Breast epithelium (tissue), 4 donors: ENCODE data around the gene IGSF21. TPM values are rescaled to one million over a fixed set of nuclear protein-coding genes. Genes with fewer than 3 reads are reported as not detected.

Experiments
- DNase-seq, 2 donors: peaks; one replicate each; pipeline ENCODE4 v3.0.0-alpha.2; 2019; ENCODE audit warnings: low spot score in 2 of 2
- H3K27ac ChIP-seq, 2 donors: fragments of 200-600 bp; sonication (generic) in 1 of 2; one replicate each; pipeline ENCODE4 v1.5.1; 2016 to 2019; ENCODE audit warnings: mild to moderate bottlenecking in 1 of 2
- H3K27me3 ChIP-seq, 2 donors: fragments of 200-600 bp; sonication (generic) in 1 of 2; one replicate each; pipeline versions ENCODE4 v1.5.1 to v1.6.0; 2017 to 2019; ENCODE audit warnings: control low read depth in 1 of 2, mild to moderate bottlenecking in 1 of 2
- H3K36me3 ChIP-seq: fragments of 200-600 bp; one replicate; pipeline ENCODE4 v1.5.1; 2019
- H3K4me1 ChIP-seq, 2 donors: fragments of 200-600 bp; sonication (generic); one replicate each; pipeline ENCODE4 v1.5.1; 2016 to 2019; ENCODE audit warnings: control low read depth in 1 of 2
- H3K4me3 ChIP-seq, 3 donors: fragments of 200-600 bp; sonication (generic); 1 replicate in 2 of 3; 2 replicates in 1 of 3; pipeline ENCODE4 v1.5.1; 2016 to 2019; ENCODE audit warnings: mild to moderate bottlenecking in 3 of 3, moderate library complexity in 2 of 3
- H3K9me3 ChIP-seq, 2 donors: fragments of 200-600 bp; sonication (generic) in 1 of 2; one replicate each; pipeline ENCODE4 v1.5.1; 2016 to 2019; ENCODE audit warnings: control low read depth in 1 of 2
- CTCF ChIP-seq, 3 donors: fragments of 450-650 bp; IDR thresholded peaks; one replicate each; pipeline ENCODE4 v1.5.1; 2016 to 2017; ENCODE audit warnings: antibody characterized with exemption in 3 of 3, mild to moderate bottlenecking in 3 of 3, moderate library complexity in 3 of 3
- POLR2A ChIP-seq: fragments of 450-650 bp; IDR thresholded peaks from one replicate; pipeline ENCODE4 v1.6.1; 2016; ENCODE audit warnings: antibody characterized with exemption, mild to moderate bottlenecking, moderate library complexity
- POLR2AphosphoS5 ChIP-seq, 3 donors: sonication (generic); formaldehyde crosslinking; IDR thresholded peaks; one replicate each; pipeline ENCODE4 v1.6.1; 2017; ENCODE audit warnings: antibody characterized with exemption in 3 of 3
- intact Hi-C: fragments of 100-400 bp; cut with DNase I; formaldehyde crosslinking; loops from one replicate; pipeline ENCODE4 v1.15.1; 2023; ENCODE audit warnings: low total_unique reads
- total RNA-seq, 3 donors: library from RNA; depleted of rRNA; stranded (reverse); fragments of >200 nt; gene quantifications; one replicate each; pipeline ENCODE4 v1.1.0, GENCODE V29; 2016

IGSF21 gene
- total RNA-seq, 3 donors from 2014 or later: 4.8 to 9.5 (median 4.8) TPM

DNA sequence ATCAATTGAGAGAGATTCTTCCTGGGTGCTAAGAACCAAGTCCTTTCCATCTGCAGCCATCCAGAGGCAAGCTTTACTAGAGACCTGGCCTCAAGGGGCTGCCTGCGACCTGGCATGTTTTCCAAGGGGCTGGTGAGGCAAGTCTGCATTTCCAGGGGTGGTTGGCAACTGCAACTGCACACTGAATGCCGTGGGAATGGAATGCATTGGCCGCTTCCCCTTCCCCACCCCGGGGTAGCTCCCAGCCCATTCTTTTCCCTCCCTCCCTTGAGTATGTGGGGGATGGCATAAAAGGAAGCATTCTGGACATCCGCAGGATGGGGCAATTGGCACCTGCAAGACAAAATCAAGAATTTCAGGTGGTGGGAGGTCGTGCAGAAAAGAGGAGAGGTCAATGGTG lies 155.1 kb downstream of the IGSF21 start:
- peaks cover 0 to 38% of the 10 kb centered on the region in 2 donors for H3K27me3 ChIP-seq
- intact Hi-C loops: no loop called here
- H3K4me3 ChIP-seq: no peak overlapping the region
- TF ChIP-seq POLR2AphosphoS5 (IDR thresholded peaks at IDR 0.05) (no peak), POLR2A (no peak), CTCF (IDR thresholded peaks at IDR 0.05) (no peak)
- H3K4me1 ChIP-seq: no peaks in the 10 kb centered on the region
- H3K9me3 ChIP-seq: no peaks in the 10 kb centered on the region
- no peak for DNase-seq
- no peak overlapping the region for H3K27ac ChIP-seq
- no peaks in the 10 kb centered on the region for H3K36me3 ChIP-seq

DNA sequence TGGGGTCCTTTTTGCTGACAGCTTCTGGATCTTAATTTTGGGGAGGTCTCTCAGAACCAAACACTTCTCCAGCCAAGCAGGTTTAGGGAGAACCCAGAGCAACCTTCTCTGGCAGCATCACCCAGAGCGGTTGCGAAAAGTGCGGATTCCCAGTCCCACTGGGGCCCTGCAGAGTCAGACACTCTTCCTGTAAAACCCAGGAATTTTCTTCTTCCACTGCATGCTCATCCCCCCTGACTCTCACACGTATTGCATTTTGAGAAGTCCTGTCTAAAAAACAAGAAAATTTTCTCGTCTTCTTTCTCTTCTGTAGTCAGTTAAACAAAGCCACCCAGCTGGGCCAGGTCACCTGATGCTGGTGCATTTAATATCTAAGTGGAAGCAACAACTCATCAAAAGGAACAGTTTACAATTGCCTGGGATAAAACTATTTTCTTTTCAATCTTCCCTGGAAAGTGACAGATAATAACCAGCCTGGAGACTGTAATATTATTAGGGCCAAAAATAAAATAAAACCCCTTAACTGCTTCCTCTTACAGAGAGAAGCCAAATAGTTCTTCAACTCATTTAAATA lies 156.0 kb downstream of the IGSF21 start:
- Histone ChIP-seq H3K4me1 (no peaks in the 10 kb centered on the region), H3K9me3 (no peaks in the 10 kb centered on the region), H3K4me3 (no peak overlapping the region), H3K36me3 (no peaks in the 10 kb centered on the region), H3K27ac (no peak overlapping the region), H3K27me3 (peaks cover 0 to 34% of the 10 kb centered on the region in 2 donors)
- intact Hi-C loops: no loop called here
- TF ChIP-seq CTCF (IDR thresholded peaks at IDR 0.05): no peak
- TF ChIP-seq POLR2A: no peak
- no peak for TF ChIP-seq POLR2AphosphoS5 (IDR thresholded peaks at IDR 0.05)
- no peak for DNase-seq

DNA sequence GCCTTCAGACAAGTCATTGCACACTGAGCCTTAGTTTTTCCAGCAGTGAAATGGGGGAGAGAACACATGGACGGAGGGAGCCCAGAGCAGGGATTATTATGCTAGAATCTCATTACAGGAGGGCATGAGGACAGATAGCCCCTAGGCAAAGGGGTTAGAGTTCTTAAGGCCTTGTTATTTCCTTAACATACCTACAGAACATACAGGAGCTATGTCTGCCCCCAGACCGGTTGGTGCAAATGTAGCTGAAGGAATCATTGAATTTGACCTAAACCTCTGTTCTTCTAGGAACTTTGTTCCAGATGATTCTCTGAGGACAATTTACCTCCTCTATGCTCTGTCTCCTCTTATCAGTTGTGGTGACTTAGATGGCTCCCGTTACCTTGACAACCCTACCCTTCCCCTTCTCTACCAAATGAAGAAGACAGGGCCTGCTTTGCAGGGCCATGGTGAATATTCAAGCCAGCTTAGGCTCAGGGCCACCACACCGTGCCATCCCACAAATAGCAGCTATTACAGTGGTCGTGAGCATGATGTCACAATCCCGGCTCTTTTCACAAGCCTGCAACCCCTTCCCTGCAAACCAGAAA lies 156.9 kb downstream of the IGSF21 start:
- Histone ChIP-seq H3K27ac (no peak overlapping the region), H3K4me1 (no peaks in the 10 kb centered on the region), H3K9me3 (no peaks in the 10 kb centered on the region), H3K4me3 (no peak overlapping the region), H3K27me3 (peaks cover 0 to 34% of the 10 kb centered on the region in 2 donors), H3K36me3 (no peaks in the 10 kb centered on the region)
- no peak for TF ChIP-seq POLR2A
- TF ChIP-seq CTCF (IDR thresholded peaks at IDR 0.05): no peak
- no peak for TF ChIP-seq POLR2AphosphoS5 (IDR thresholded peaks at IDR 0.05)
- DNase-seq: no peak
- intact Hi-C loops: loop anchor here (5.0 kb wide), 1 partner anchor 882 kb away; no protein-coding TSS in a partner anchor

DNA sequence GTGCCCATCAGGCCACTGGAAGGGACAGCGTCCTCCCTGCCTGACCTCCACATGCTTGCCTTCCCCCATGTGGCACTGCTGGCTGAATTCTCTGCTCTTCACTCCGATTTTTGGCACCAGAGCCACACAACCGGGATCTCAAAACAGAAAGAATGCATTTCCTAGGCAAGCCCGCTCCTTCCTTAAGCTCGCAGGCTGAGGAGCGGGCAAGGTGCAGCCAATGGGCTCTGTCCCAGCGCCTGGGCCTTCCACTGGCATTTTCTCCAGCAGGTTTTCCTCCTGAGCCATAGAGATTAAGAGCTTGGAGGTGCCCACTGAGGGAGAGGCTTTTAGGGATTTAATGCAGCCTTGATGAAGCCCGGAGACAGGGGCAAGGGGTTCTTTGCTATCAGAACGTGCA lies 158.0 kb downstream of the IGSF21 start:
- Histone ChIP-seq H3K36me3 (no peaks in the 10 kb centered on the region), H3K9me3 (no peaks in the 10 kb centered on the region), H3K4me1 (no peaks in the 10 kb centered on the region), H3K27ac (no peak overlapping the region), H3K27me3 (peaks cover 0 to 27% of the 10 kb centered on the region in 2 donors), H3K4me3 (no peak overlapping the region)
- TF ChIP-seq POLR2AphosphoS5 (IDR thresholded peaks at IDR 0.05): no peak
- no peak for TF ChIP-seq CTCF (IDR thresholded peaks at IDR 0.05)
- no peak for TF ChIP-seq POLR2A
- intact Hi-C loops: loop anchor here (5.0 kb wide), 1 partner anchor 883 kb away; no protein-coding TSS in a partner anchor
- no peak for DNase-seq

GRCh38 chr1:18266391-18266790 lies 158.8 kb downstream of the IGSF21 start:
- TF ChIP-seq POLR2A (no peak), POLR2AphosphoS5 (IDR thresholded peaks at IDR 0.05) (no peak), CTCF (IDR thresholded peaks at IDR 0.05) (no peak)
- intact Hi-C loops: loop anchor here (5.0 kb wide), 1 partner anchor 884 kb away; no protein-coding TSS in a partner anchor
- no peak overlapping the region for H3K4me3 ChIP-seq

More at GRCh38 chr1:18266391-18266790, 158.8 kb downstream of the IGSF21 start:
- Histone ChIP-seq H3K4me1 (no peaks in the 10 kb centered on the region), H3K27ac (no peak overlapping the region), H3K36me3 (no peaks in the 10 kb centered on the region), H3K9me3 (no peaks in the 10 kb centered on the region), H3K27me3 (peaks cover 0 to 24% of the 10 kb centered on the region in 2 donors)
- no peak for DNase-seq
